Naive thymus-derived CD4-positive, alpha-beta T cell (primary cell): ENCODE data around the gene MPV17L. TPM values are rescaled to one million over a fixed set of nuclear protein-coding genes. Genes with fewer than 3 reads are reported as not detected.
"Not testable (repeated sequence)": the region's sequence is repeated elsewhere in the genome, so short reads cannot be mapped to it uniquely, and the experiment has no call there.

Experiments
- ATAC-seq: fragments of 150-1000 bp; cut with Tn5 transposase; 2 replicates; pipeline ENCODE4 v1.10.0; 2021; ENCODE audit warnings: mild to moderate bottlenecking, moderate library complexity
- CTCF ChIA-PET: fragments of 350-600 bp; sonication (Branson Sonifier 250); formaldehyde crosslinking; loops from one replicate; lab custom pipeline; 2021; ENCODE audit warnings: antibody characterized with exemption; lab: Charles Lee
- POLR2A ChIA-PET: fragments of 350-600 bp; sonication (Branson Sonifier 250); formaldehyde crosslinking; loops from one replicate; lab custom pipeline; 2021; ENCODE audit warnings: antibody characterized with exemption, inconsistent platforms; lab: Charles Lee
- DNase-seq, 9 donors: peaks; one replicate each; pipeline versions ENCODE4 v3.0.0 to v3.0.0-alpha.2; 2020 to 2022; ENCODE audit warnings: mixed read lengths in 1 of 9
- H3K27ac ChIP-seq: one replicate; pipeline ENCODE4 v1.7.0; 2013; ENCODE audit warnings: mild to moderate bottlenecking, low read depth, low read length, moderate library complexity
- H3K27me3 ChIP-seq, 2 donors: one replicate each; pipeline ENCODE4 v1.7.0; 2013; ENCODE audit warnings: low read length in 2 of 2, mild to moderate bottlenecking in 2 of 2, moderate library complexity in 2 of 2; ENCODE audit not compliant: control insufficient read depth in 2 of 2, insufficient read depth in 2 of 2
- H3K36me3 ChIP-seq, 3 experiments: 1 replicate in 2 of 3; 2 replicates in 1 of 3; pipeline ENCODE4 v1.7.0; 2013; ENCODE audit warnings: low read length in 3 of 3, mild to moderate bottlenecking in 3 of 3, moderate library complexity in 1 of 3; ENCODE audit not compliant: insufficient read depth in 3 of 3, control insufficient read depth in 2 of 3
- H3K4me1 ChIP-seq, 2 donors: one replicate each; pipeline ENCODE4 v1.7.0; 2013; ENCODE audit warnings: low read length in 2 of 2, mild to moderate bottlenecking in 2 of 2, moderate library complexity in 1 of 2; ENCODE audit not compliant: control insufficient read depth in 2 of 2, insufficient read depth in 2 of 2
- H3K4me3 ChIP-seq: 2 replicates; pipeline ENCODE4 v1.7.0; 2013; ENCODE audit warnings: mild to moderate bottlenecking, low read length
- H3K9me3 ChIP-seq, 3 experiments: 1 replicate in 2 of 3; 2 replicates in 1 of 3; pipeline ENCODE4 v1.7.0; 2013; ENCODE audit warnings: low read length in 3 of 3; ENCODE audit not compliant: control insufficient read depth in 2 of 3
- H3K27ac Mint-ChIP-seq, 9 donors: one replicate each; pipeline ENCODE4 v1.8.0; 2020 to 2022; ENCODE audit warnings: mixed read lengths in 9 of 9, mild to moderate bottlenecking in 8 of 9, moderate library complexity in 5 of 9, inconsistent platforms in 2 of 9
- H3K27me3 Mint-ChIP-seq, 5 donors: one replicate each; pipeline ENCODE4 v1.8.0; 2021 to 2022; ENCODE audit warnings: mixed read lengths in 5 of 5, mild to moderate bottlenecking in 1 of 5
- H3K36me3 Mint-ChIP-seq, 5 donors: one replicate each; pipeline ENCODE4 v1.8.0; 2020 to 2022; ENCODE audit warnings: mixed read lengths in 5 of 5, mild to moderate bottlenecking in 3 of 5, inconsistent platforms in 1 of 5
- H3K4me1 Mint-ChIP-seq, 7 donors: one replicate each; pipeline ENCODE4 v1.8.0; 2020 to 2022; ENCODE audit warnings: mixed read lengths in 7 of 7, mild to moderate bottlenecking in 3 of 7, inconsistent platforms in 1 of 7
- H3K4me3 Mint-ChIP-seq, 10 donors: one replicate each; pipeline ENCODE4 v1.8.0; 2020 to 2022; ENCODE audit warnings: mild to moderate bottlenecking in 10 of 10, mixed read lengths in 10 of 10, moderate library complexity in 6 of 10, inconsistent platforms in 2 of 10
- H3K9me3 Mint-ChIP-seq, 11 donors: one replicate each; pipeline ENCODE4 v1.8.0; 2020 to 2022; ENCODE audit warnings: mixed read lengths in 11 of 11, mild to moderate bottlenecking in 4 of 11, inconsistent platforms in 1 of 11, moderate library complexity in 1 of 11
- intact Hi-C, 2 donors: fragments of 100-400 bp; cut with micrococcal nuclease; formaldehyde crosslinking; loops; one replicate each; pipeline ENCODE4 v1.15.1; 2023
- polyA plus RNA-seq, 2 donors: library from polyadenylated mRNA; unstranded; fragments of 300-500 nt; fragmentation: Illumina TruSeq; gene quantifications; one replicate each; pipeline ENCODE4 v1.2.3, GENCODE V29; 2021
- total RNA-seq, 6 experiments: library from RNA in 5 of 6; stranded (reverse) in 5 of 6; gene quantifications; 1 replicate in 5 of 6; 2 replicates in 1 of 6; pipeline ENCODE4 v1.2.3 and lab custom pipeline; 2021 to 2026

MPV17L gene
- total and polyA plus RNA-seq, 7 experiments from 2014 or later = 0.05 to 0.31 (median 0.12) TPM; not detected in 4

DNA sequence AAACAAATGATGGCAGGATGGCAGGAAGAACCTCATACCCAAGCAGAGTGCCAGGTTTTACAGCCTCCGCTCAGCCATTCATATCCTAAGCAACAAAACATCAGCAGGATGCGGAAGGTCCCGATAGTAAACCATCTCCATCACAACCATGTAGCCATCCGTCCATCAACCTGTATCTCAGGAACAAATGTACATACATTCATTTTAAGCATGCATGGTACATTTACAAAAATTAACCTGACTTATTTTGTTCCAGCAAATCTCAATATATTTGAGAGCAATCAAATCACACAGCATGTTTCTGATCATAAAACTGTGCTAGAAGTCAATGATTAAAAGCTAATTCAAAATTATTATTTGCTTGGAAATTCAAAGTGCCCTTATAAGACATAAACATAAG is 17.4 kb upstream of the MPV17L start, which contains the start of gene NPIPA5:
TSS of gene NPIPA5 (minus strand) at position 101 of the 400 bp plus-strand sequence. CDS start at position 101, 0 bp downstream.
- H3K4me1 ChIP-seq = not testable (repeated sequence)

DNA sequence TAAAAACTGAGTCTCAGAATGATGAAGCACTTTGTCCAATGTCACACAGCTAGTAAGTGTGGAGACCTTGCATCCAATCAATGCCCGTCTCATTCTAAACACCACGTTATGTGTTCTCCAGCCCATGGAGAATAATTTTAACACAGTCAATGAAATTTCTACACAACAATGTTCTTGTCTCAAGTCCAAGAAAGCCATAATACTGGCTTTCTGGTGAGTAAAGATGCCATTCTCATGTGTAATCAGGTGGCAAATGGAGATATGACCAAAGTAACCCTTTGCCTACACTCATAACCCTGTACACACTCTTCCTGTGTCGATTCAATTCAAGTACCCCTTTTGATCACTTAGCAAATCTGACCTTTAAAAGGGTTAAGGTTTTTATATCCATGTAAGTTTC is 12.7 kb upstream of the MPV17L start:
- H3K27ac ChIP-seq, POLR2A ChIA-PET, H3K27me3 ChIP-seq, intact Hi-C loops, H3K4me3 ChIP-seq, H3K27me3 Mint-ChIP-seq, CTCF ChIA-PET, H3K4me1 ChIP-seq, H3K36me3 Mint-ChIP-seq, H3K4me1 Mint-ChIP-seq, H3K27ac Mint-ChIP-seq, H3K36me3 ChIP-seq, H3K9me3 ChIP-seq, DNase-seq, H3K9me3 Mint-ChIP-seq, ATAC-seq, H3K4me3 Mint-ChIP-seq: not testable (repeated sequence)

More for the DNA sequence above, 17.4 kb upstream of the MPV17L start, which contains the start of gene NPIPA5:
- H3K27ac Mint-ChIP-seq, H3K9me3 ChIP-seq, ATAC-seq, H3K36me3 ChIP-seq, H3K4me1 Mint-ChIP-seq, H3K9me3 Mint-ChIP-seq, H3K27me3 Mint-ChIP-seq, POLR2A ChIA-PET, H3K4me3 ChIP-seq, intact Hi-C loops, CTCF ChIA-PET, H3K27ac ChIP-seq, DNase-seq, H3K4me3 Mint-ChIP-seq, H3K36me3 Mint-ChIP-seq, H3K27me3 ChIP-seq: not testable (repeated sequence)

DNA sequence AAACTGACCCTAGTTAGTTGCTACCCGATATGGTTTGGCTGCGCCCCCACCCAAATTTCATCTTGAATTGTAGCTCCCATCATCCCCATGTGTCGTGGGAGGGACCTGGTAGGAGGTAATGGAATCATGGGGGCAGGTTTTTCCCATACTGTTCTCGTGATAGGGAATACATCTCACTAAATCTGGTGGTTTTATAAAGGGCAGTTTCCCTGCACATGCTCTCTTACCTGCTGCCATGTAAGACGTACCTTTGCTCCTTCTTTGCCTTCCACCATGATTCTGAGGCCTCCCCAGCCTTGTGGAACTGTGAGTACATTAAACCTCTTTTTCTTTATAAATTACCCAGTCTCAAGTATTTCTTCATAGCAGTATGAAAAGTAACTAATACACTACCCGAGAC is 7.5 kb upstream of the MPV17L start:
- H3K36me3 ChIP-seq, H3K27me3 ChIP-seq, intact Hi-C loops, CTCF ChIA-PET, H3K4me1 ChIP-seq, H3K27ac ChIP-seq, H3K36me3 Mint-ChIP-seq, DNase-seq, POLR2A ChIA-PET, ATAC-seq, H3K4me3 ChIP-seq, H3K9me3 Mint-ChIP-seq, H3K4me1 Mint-ChIP-seq, H3K9me3 ChIP-seq, H3K4me3 Mint-ChIP-seq, H3K27ac Mint-ChIP-seq, H3K27me3 Mint-ChIP-seq: not testable (repeated sequence)

DNA sequence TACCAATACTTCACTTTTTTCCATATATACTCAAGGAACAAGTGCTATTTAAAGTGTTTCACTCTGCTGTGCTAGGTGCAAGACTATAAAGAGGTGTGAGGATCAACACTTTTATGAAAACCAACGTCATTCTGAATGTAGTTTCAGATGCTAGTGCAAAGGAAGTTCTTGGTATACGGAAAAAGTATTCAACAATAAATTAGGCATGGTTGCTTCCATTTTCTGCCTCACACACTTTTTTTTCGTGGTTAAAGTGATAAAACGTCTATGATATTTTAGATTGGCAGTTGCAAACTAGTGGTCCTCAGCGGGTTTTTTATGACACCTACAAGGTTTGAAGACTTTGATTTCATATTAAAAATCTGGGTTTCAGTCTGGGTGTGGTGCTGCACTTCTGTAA is 5.6 kb upstream of the MPV17L start:
- H3K4me1 ChIP-seq, H3K4me3 Mint-ChIP-seq, DNase-seq, H3K36me3 ChIP-seq, H3K27ac Mint-ChIP-seq, H3K4me3 ChIP-seq, H3K27me3 ChIP-seq, CTCF ChIA-PET, H3K9me3 ChIP-seq, H3K4me1 Mint-ChIP-seq, H3K9me3 Mint-ChIP-seq, ATAC-seq, H3K27ac ChIP-seq, H3K36me3 Mint-ChIP-seq, intact Hi-C loops, POLR2A ChIA-PET: not testable (repeated sequence)
- H3K27me3 Mint-ChIP-seq = peaks cover 8 to 17% (median 15%) of the 10 kb centered on the region in 5 donors

DNA sequence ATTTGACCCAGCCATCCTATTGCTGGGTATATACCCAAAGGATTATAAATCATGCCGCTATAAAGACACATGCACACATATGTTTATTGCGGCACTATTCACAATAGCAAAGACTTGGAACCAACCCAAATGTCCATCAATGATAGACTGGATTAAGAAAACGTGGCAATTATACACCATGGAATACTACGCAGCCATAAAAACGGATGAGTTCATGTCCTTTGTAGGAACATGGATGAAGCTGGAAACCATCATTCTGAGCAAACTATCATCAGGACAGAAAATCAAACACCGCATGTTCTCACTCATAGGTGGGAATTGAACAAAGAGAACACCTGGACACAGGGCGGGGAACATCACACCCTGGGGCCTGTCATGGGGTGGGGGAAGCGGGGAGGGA is 2.5 kb upstream of the MPV17L start:
- H3K4me1 Mint-ChIP-seq, H3K9me3 Mint-ChIP-seq, intact Hi-C loops, DNase-seq, ATAC-seq, H3K4me3 ChIP-seq, H3K4me3 Mint-ChIP-seq, CTCF ChIA-PET, H3K36me3 Mint-ChIP-seq, H3K27ac ChIP-seq, H3K27me3 ChIP-seq, H3K36me3 ChIP-seq, POLR2A ChIA-PET, H3K4me1 ChIP-seq, H3K9me3 ChIP-seq, H3K27ac Mint-ChIP-seq: not testable (repeated sequence)
- peaks cover 21 to 33% (median 26%) of the 10 kb centered on the region in 5 donors for H3K27me3 Mint-ChIP-seq

DNA sequence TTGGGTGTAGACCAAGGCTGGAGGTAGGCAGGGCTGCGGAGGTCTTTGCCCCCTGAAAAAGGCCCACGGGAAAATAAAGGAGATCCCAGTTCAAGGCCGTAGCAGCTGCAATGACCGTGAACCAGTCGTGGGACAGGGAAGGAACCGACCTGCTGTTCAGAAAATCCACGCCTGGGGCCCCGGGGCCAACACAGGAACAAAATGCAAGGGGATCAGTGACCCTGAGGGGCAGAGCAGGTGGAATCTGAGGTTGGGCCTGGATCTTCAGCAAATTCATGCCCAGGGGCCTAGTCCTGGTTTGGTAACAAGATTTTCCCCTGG is 915 bp downstream of the MPV17L start:
- ATAC-seq, H3K27me3 ChIP-seq, H3K27ac ChIP-seq, H3K9me3 ChIP-seq, H3K27ac Mint-ChIP-seq, H3K4me1 ChIP-seq, POLR2A ChIA-PET, DNase-seq, intact Hi-C loops, H3K36me3 ChIP-seq, H3K4me1 Mint-ChIP-seq, H3K36me3 Mint-ChIP-seq, CTCF ChIA-PET, H3K4me3 ChIP-seq, H3K9me3 Mint-ChIP-seq: not testable (repeated sequence)
- peak overlapping the region in 1 of 10 donors; percentile 34 for H3K4me3 Mint-ChIP-seq
- peaks cover 22 to 41% (median 33%) of the 10 kb centered on the region in 5 donors for H3K27me3 Mint-ChIP-seq

DNA sequence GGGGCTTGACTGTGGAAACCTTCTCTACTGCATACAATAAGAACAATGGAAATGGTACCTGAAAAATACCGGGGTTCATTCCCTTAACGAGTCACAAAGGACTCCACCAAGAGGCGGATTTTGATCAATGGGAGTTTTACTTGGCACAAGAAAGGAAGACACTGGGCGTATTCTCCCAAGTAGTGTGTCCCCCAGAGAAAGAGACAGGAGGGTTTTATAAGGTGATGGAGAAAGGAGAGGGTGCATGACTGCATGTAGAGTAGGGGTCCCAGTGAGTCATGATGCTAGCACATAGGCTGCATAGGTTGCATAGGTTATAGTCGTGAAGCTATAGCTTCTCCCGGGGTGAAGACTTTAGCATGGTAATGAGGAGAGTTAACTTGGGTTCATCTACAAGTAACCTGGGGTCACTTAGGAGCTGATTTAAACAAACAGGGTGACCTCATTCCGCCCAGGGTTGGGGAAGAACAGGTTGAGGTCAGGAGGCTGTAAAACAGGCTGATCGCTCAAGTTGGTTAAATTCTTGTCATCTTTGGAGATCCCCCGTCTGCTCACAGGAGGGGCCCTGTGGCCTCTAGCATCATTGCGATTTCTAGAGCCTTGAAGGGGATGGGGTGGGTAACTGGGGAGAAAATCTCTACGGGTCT is 1.5 kb downstream of the MPV17L start:
- ATAC-seq (no peak), DNase-seq (no peak)
- H3K4me1 Mint-ChIP-seq = peaks cover 0 to 4% (median 0%) of the 10 kb centered on the region in 7 donors
- H3K4me3 Mint-ChIP-seq = no peak overlapping the region
- H3K27ac Mint-ChIP-seq = no peak overlapping the region
- H3K36me3 Mint-ChIP-seq = no peaks in the 10 kb centered on the region
- H3K27me3 Mint-ChIP-seq = peaks cover 21 to 41% (median 33%) of the 10 kb centered on the region in 5 donors
- Histone ChIP-seq H3K27me3 (no peaks in the 10 kb centered on the region), H3K36me3 (no peaks in the 10 kb centered on the region), H3K9me3 (no peaks in the 10 kb centered on the region), H3K4me3 (no peak overlapping the region), H3K4me1 (no peaks in the 10 kb centered on the region), H3K27ac (no peak overlapping the region)
- CTCF ChIA-PET = no interaction called here
- POLR2A ChIA-PET = no interaction called here
- peaks cover 0 to 7% (median 0%) of the 10 kb centered on the region in 11 donors for H3K9me3 Mint-ChIP-seq
- intact Hi-C loops = no loop called here
